HepG2 (cell line): ENCODE data around the gene BCL2L1. TPM values are rescaled to one million over a fixed set of nuclear protein-coding genes. Genes with fewer than 3 reads are reported as not detected.

ENCODE experiments used
- ARNT ChIP-seq: fragments of 450-650 bp; IDR thresholded peaks from 2 replicates; pipeline ENCODE4 v1.6.1; 2017
- CEBPB ChIP-seq: IDR thresholded peaks from 2 replicates; pipeline ENCODE4 v1.6.1; 2011; ENCODE audit warnings: low read depth, low read length, improper control_type of control experiment, borderline replicate concordance
- EED ChIP-seq: sonication (generic); formaldehyde crosslinking; IDR thresholded peaks from 2 replicates; pipeline ENCODE4 v1.5.0; 2020; ENCODE audit warnings: mild to moderate bottlenecking, missing genetic modification reagents
- ELK4 ChIP-seq: sonication (generic); formaldehyde crosslinking; IDR thresholded peaks from 2 replicates; pipeline ENCODE4 v1.9.0; 2021; ENCODE audit warnings: missing genetic modification reagents, borderline replicate concordance
- ERF ChIP-seq: IDR thresholded peaks from 2 replicates; pipeline ENCODE4 v1.6.1; 2018; ENCODE audit warnings: missing biosample characterization, missing genetic modification reagents
- GFI1 ChIP-seq: sonication (generic); formaldehyde crosslinking; IDR thresholded peaks from 2 replicates; pipeline ENCODE4 v1.5.0; 2020; ENCODE audit warnings: missing genetic modification reagents, mild to moderate bottlenecking, borderline replicate concordance
- KDM3A ChIP-seq: IDR thresholded peaks from 2 replicates; pipeline ENCODE4 v1.6.1; 2018; ENCODE audit warnings: low read depth, missing compliant biosample characterization
- ZFP62 ChIP-seq: sonication (generic); formaldehyde crosslinking; IDR thresholded peaks from 2 replicates; pipeline ENCODE4 v1.4.0; 2020; ENCODE audit warnings: missing genetic modification reagents
- ZGPAT ChIP-seq: IDR thresholded peaks from 2 replicates; pipeline ENCODE4 v1.6.1; 2016; ENCODE audit warnings: mild to moderate bottlenecking
- ZNF33A ChIP-seq: sonication (generic); formaldehyde crosslinking; IDR thresholded peaks from 2 replicates; pipeline ENCODE4 v1.5.1; 2020; ENCODE audit warnings: missing genetic modification reagents, mild to moderate bottlenecking, moderate library complexity, borderline replicate concordance
- ZNF383 ChIP-seq: sonication (generic); formaldehyde crosslinking; IDR thresholded peaks from 2 replicates; pipeline ENCODE4 v1.4.0; 2020; ENCODE audit warnings: missing genetic modification reagents, mild to moderate bottlenecking, borderline replicate concordance
- polyA plus RNA-seq, 8 experiments: library from polyadenylated mRNA; depleted of rRNA in 3 of 8; stranded (reverse) in 7 of 8; unstranded in 1 of 8; fragments of >200 nt; fragmentation: Illumina TruSeq in 4 of 8; extraction: Trizol in 4 of 8; gene quantifications; 2 replicates each; pipeline versions ENCODE4 v1.2.1 to v1.2.3, GENCODE V29; 2011 to 2016; ENCODE audit warnings: low read depth in 4 of 8, missing spikeins in 1 of 8, mixed read lengths in 1 of 8; ENCODE audit not compliant: insufficient read depth in 1 of 8
- total RNA-seq, 5 experiments: library from RNA; depleted of rRNA; stranded (reverse); fragments of >200 nt; fragmentation: Illumina TruSeq; extraction: Trizol; gene quantifications; 2 replicates each; pipeline ENCODE4 v1.2.3, GENCODE V29; 2016; ENCODE audit warnings: low read depth in 1 of 5
- TF ChIP-seq, protein P1 (sequence below): sonication (generic); formaldehyde crosslinking; IDR thresholded peaks from 2 replicates; pipeline ENCODE4 v1.4.0; 2020; ENCODE audit warnings: missing genetic modification reagents, borderline replicate concordance
- TF ChIP-seq, protein P2 (sequence below): sonication (generic); formaldehyde crosslinking; IDR thresholded peaks from one replicate; pipeline ENCODE4 v1.5.1; 2020; ENCODE audit warnings: mild to moderate bottlenecking, missing genetic modification reagents; ENCODE audit errors: not compliant biosample characterization

BCL2L1 gene
- total and polyA plus RNA-seq, 2 of the 13 experiments (the other 11 are each of a cell fraction or from before 2014, with no cell fraction given): 164 to 258 TPM

- TF ChIP-seq CEBPB (no peak), EED (CRISPR knock-in tag) (no peak), GFI1 (no peak), ELK4 (CRISPR knock-in tag) (no peak), ARNT (no peak), ZGPAT (CRISPR knock-in tag) (peak; percentile 87), ZNF383 (CRISPR knock-in tag) (peak; percentile 64; the same call in 1 of the 2 replicates), KDM3A (CRISPR knock-in tag) (0 out of 2 replicates have a peak, but pooled peaks have one; percentile 39), ZNF33A (CRISPR knock-in tag) (no peak), ZFP62 (CRISPR knock-in tag) (peak; percentile 77; the same call in 1 of the 2 replicates), ERF (CRISPR knock-in tag) (peak; percentile 95)
- TF ChIP-seq, protein P1, sequence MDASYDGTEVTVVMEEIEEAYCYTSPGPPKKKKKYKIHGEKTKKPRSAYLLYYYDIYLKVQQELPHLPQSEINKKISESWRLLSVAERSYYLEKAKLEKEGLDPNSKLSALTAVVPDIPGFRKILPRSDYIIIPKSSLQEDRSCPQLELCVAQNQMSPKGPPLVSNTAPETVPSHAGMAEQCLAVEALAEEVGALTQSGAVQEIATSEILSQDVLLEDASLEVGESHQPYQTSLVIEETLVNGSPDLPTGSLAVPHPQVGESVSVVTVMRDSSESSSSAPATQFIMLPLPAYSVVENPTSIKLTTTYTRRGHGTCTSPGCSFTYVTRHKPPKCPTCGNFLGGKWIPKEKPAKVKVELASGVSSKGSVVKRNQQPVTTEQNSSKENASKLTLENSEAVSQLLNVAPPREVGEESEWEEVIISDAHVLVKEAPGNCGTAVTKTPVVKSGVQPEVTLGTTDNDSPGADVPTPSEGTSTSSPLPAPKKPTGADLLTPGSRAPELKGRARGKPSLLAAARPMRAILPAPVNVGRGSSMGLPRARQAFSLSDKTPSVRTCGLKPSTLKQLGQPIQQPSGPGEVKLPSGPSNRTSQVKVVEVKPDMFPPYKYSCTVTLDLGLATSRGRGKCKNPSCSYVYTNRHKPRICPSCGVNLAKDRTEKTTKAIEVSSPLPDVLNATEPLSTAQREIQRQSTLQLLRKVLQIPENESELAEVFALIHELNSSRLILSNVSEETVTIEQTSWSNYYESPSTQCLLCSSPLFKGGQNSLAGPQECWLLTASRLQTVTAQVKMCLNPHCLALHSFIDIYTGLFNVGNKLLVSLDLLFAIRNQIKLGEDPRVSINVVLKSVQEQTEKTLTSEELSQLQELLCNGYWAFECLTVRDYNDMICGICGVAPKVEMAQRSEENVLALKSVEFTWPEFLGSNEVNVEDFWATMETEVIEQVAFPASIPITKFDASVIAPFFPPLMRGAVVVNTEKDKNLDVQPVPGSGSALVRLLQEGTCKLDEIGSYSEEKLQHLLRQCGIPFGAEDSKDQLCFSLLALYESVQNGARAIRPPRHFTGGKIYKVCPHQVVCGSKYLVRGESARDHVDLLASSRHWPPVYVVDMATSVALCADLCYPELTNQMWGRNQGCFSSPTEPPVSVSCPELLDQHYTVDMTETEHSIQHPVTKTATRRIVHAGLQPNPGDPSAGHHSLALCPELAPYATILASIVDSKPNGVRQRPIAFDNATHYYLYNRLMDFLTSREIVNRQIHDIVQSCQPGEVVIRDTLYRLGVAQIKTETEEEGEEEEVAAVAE (CRISPR knock-in tag): peak; percentile 39
- TF ChIP-seq, protein P2, sequence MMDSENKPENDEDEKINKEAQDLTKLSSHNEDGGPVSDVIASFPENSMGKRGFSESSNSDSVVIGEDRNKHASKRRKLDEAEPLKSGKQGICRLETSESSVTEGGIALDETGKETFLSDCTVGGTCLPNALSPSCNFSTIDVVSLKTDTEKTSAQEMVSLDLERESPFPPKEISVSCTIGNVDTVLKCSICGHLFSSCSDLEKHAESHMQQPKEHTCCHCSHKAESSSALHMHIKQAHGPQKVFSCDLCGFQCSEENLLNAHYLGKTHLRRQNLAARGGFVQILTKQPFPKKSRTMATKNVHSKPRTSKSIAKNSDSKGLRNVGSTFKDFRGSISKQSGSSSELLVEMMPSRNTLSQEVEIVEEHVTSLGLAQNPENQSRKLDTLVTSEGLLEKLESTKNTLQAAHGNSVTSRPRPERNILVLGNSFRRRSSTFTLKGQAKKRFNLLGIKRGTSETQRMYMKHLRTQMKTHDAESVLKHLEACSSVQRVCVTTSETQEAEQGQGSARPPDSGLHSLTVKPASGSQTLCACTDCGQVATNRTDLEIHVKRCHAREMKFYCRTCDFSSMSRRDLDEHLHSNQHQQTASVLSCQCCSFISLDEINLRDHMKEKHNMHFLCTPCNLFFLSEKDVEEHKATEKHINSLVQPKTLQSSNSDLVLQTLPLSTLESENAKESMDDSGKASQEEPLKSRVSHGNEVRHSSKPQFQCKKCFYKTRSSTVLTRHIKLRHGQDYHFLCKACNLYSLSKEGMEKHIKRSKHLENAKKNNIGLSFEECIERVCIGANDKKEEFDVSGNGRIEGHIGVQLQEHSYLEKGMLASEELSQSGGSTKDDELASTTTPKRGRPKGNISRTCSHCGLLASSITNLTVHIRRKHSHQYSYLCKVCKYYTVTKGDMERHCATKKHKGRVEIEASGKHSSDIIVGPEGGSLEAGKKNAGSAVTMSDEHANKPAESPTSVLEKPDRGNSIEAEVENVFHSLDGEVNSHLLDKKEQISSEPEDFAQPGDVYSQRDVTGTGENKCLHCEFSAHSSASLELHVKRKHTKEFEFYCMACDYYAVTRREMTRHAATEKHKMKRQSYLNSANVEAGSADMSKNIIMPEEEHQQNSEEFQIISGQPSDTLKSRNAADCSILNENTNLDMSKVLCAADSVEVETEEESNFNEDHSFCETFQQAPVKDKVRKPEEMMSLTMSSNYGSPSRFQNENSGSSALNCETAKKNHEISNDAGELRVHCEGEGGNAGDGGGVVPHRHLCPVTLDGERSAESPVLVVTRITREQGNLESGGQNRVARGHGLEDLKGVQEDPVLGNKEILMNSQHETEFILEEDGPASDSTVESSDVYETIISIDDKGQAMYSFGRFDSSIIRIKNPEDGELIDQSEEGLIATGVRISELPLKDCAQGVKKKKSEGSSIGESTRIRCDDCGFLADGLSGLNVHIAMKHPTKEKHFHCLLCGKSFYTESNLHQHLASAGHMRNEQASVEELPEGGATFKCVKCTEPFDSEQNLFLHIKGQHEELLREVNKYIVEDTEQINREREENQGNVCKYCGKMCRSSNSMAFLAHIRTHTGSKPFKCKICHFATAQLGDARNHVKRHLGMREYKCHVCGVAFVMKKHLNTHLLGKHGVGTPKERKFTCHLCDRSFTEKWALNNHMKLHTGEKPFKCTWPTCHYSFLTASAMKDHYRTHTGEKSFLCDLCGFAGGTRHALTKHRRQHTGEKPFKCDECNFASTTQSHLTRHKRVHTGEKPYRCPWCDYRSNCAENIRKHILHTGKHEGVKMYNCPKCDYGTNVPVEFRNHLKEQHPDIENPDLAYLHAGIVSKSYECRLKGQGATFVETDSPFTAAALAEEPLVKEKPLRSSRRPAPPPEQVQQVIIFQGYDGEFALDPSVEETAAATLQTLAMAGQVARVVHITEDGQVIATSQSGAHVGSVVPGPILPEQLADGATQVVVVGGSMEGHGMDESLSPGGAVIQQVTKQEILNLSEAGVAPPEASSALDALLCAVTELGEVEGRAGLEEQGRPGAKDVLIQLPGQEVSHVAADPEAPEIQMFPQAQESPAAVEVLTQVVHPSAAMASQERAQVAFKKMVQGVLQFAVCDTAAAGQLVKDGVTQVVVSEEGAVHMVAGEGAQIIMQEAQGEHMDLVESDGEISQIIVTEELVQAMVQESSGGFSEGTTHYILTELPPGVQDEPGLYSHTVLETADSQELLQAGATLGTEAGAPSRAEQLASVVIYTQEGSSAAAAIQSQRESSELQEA: peak; percentile 41
Measured at GRCh38 chr20:31661625-31662371, 60.9 kb downstream of the BCL2L1 start (continued).
